Fibroblast of villous mesenchyme (primary cell): Measurements from ENCODE around the gene NFYB. TPM values are rescaled to one million over a fixed set of nuclear protein-coding genes. Genes with fewer than 3 reads are reported as not detected.

Experiments used
- DNase-seq: peaks from one replicate; pipeline ENCODE4 v3.0.0-alpha.2; 2010; ENCODE audit warnings: low read depth
- H3K4me3 ChIP-seq: 2 replicates; pipeline ENCODE4 v1.5.1; 2011; ENCODE audit warnings: low read depth, mild to moderate bottlenecking, low read length
- CTCF ChIP-seq: IDR thresholded peaks from 2 replicates; pipeline ENCODE4 v1.5.1; 2012; ENCODE audit warnings: low read depth, mild to moderate bottlenecking, low read length; ENCODE audit not compliant: insufficient read depth
- total RNA-seq: library from RNA; depleted of rRNA; stranded (reverse); fragments of >200 nt; gene quantifications from 2 replicates; pipeline ENCODE4 v1.2.3, GENCODE V29; 2012

The NFYB gene
- total RNA-seq, 1 donor = 28.5 TPM

- no peak overlapping the region for H3K4me3 ChIP-seq
- DNase-seq = no peak
- no peak for TF ChIP-seq CTCF
Measured at GRCh38 chr12:104105461-104105860, 32.5 kb downstream of the NFYB start.

GRCh38 chr12:104097954-104098353 lies 40.1 kb downstream of the NFYB start:
- TF ChIP-seq CTCF = no peak
- no peak overlapping the region for H3K4me3 ChIP-seq
- DNase-seq = no peak

- H3K4me3 ChIP-seq = no peak overlapping the region
- TF ChIP-seq CTCF = no peak
- DNase-seq = no peak
Measured at GRCh38 chr12:104095289-104095688, 42.7 kb downstream of the NFYB start.

GRCh38 chr12:104094284-104094683 lies 43.7 kb downstream of the NFYB start:
- H3K4me3 ChIP-seq = no peak overlapping the region
- no peak for TF ChIP-seq CTCF
- no peak for DNase-seq

- DNase-seq = no peak
- no peak for TF ChIP-seq CTCF
Measured at GRCh38 chr12:104091136-104091535, 46.9 kb downstream of the NFYB start.

GRCh38 chr12:104090685-104091084 lies 47.3 kb downstream of the NFYB start:
- no peak overlapping the region for H3K4me3 ChIP-seq
- no peak for DNase-seq
- no peak for TF ChIP-seq CTCF

More at GRCh38 chr12:104091136-104091535, 46.9 kb downstream of the NFYB start:
- no peak overlapping the region for H3K4me3 ChIP-seq

- H3K4me3 ChIP-seq = no peak overlapping the region
- DNase-seq = no peak
- no peak for TF ChIP-seq CTCF
Measured at GRCh38 chr12:104083769-104084475, 54.1 kb downstream of the NFYB start.
